A673 (cell line): Measurements from ENCODE around the gene ABCD1.
"Not testable (repeated sequence)": the region's sequence is repeated elsewhere in the genome, so short reads cannot be mapped to it uniquely, and the experiment has no call there.

ENCODE experiments used
- CTCF ChIP-seq: fragments of 300-800, 200-600 bp; sonication (generic); conservative IDR thresholded peaks from 2 replicates; pipeline ENCODE4 v1.5.1; 2017; ENCODE audit warnings: low read depth, mild to moderate bottlenecking, antibody characterized with exemption, low read length, moderate library complexity, mixed read lengths
- EZH2 ChIP-seq: fragments of 200-600 bp; sonication (generic); IDR thresholded peaks from 2 replicates; pipeline ENCODE4 v1.6.1; 2017; ENCODE audit warnings: borderline replicate concordance, low read depth, mild to moderate bottlenecking, mixed read lengths, antibody characterized with exemption, low read length; ENCODE audit not compliant: poor library complexity, severe bottlenecking

- TF ChIP-seq CTCF, EZH2: not testable (repeated sequence)
Measured at GRCh38 chrX:153742796-153743467, 18.3 kb downstream of the ABCD1 start.
